ENCODE measurements around the gene GFOD1. TPM values are rescaled to one million over a fixed set of nuclear protein-coding genes. Genes with fewer than 3 reads are reported as not detected.

The GFOD1 gene
- total RNA-seq, 2 donors from 2014 or later: 23.8 to 25.3 TPM

GRCh38 chr6:13493147-13493546 is 5.7 kb upstream of the GFOD1 start:
- DNase-seq (ENCODE audit: low spot score) (no peak), ATAC-seq (ENCODE audit: insufficient number of reproducible peaks, low FRiP score, low read depth) (no peak)
- no peak overlapping the region for H3K27ac ChIP-seq
- H3K27me3 ChIP-seq (replicated peaks; ENCODE audit: insufficient read depth): no peaks in the 10 kb centered on the region
- H3K4me1 ChIP-seq (ENCODE audit: control insufficient read depth in 1 of 2, low read depth in 2 of 2): no peaks in the 10 kb centered on the region
- H3K4me3 ChIP-seq: no peak overlapping the region
- no peaks in the 10 kb centered on the region for H3K36me3 ChIP-seq
- H3K9me3 ChIP-seq: no peaks in the 10 kb centered on the region
- TF ChIP-seq CTCF (IDR thresholded peaks at IDR 0.05): no peak

- H3K36me3 ChIP-seq: no peaks in the 10 kb centered on the region
- no peak overlapping the region for H3K27ac ChIP-seq
- H3K4me3 ChIP-seq: no peak overlapping the region
- no peaks in the 10 kb centered on the region for H3K27me3 ChIP-seq (replicated peaks; ENCODE audit: insufficient read depth)
- no peaks in the 10 kb centered on the region for H3K4me1 ChIP-seq (ENCODE audit: control insufficient read depth in 1 of 2, low read depth in 2 of 2)
- no peaks in the 10 kb centered on the region for H3K9me3 ChIP-seq
- no peak for DNase-seq (ENCODE audit: low spot score)
- ATAC-seq (ENCODE audit: insufficient number of reproducible peaks, low FRiP score, low read depth): no peak
- TF ChIP-seq CTCF (IDR thresholded peaks at IDR 0.05): no peak
These were observed 5.0 kb upstream of the GFOD1 start for GRCh38 chr6:13492357-13492756.

GRCh38 chr6:13491538-13491937 is 4.1 kb upstream of the GFOD1 start:
- no peak for TF ChIP-seq CTCF (IDR thresholded peaks at IDR 0.05)
- no peaks in the 10 kb centered on the region for H3K36me3 ChIP-seq
- ATAC-seq (ENCODE audit: insufficient number of reproducible peaks, low FRiP score, low read depth) (no peak), DNase-seq (ENCODE audit: low spot score) (no peak)
- H3K4me1 ChIP-seq (ENCODE audit: control insufficient read depth in 1 of 2, low read depth in 2 of 2): no peaks in the 10 kb centered on the region
- H3K27ac ChIP-seq: no peak overlapping the region
- H3K27me3 ChIP-seq (replicated peaks; ENCODE audit: insufficient read depth): no peaks in the 10 kb centered on the region
- no peaks in the 10 kb centered on the region for H3K9me3 ChIP-seq
- H3K4me3 ChIP-seq: no peak overlapping the region

GRCh38 chr6:13490402-13490801 is 3.0 kb upstream of the GFOD1 start:
- TF ChIP-seq CTCF (IDR thresholded peaks at IDR 0.05): no peak
- Histone ChIP-seq H3K4me1 (ENCODE audit: control insufficient read depth in 1 of 2, low read depth in 2 of 2) (peaks cover 4 to 5% of the 10 kb centered on the region in 2 donors), H3K4me3 (no peak overlapping the region), H3K36me3 (no peaks in the 10 kb centered on the region), H3K27me3 (replicated peaks; ENCODE audit: insufficient read depth) (no peaks in the 10 kb centered on the region), H3K27ac (no peak overlapping the region), H3K9me3 (no peaks in the 10 kb centered on the region)
- no peak for DNase-seq (ENCODE audit: low spot score)
- ATAC-seq (ENCODE audit: insufficient number of reproducible peaks, low FRiP score, low read depth): no peak

- no peaks in the 10 kb centered on the region for H3K27me3 ChIP-seq (replicated peaks; ENCODE audit: insufficient read depth)
- no peak overlapping the region for H3K4me3 ChIP-seq
- H3K9me3 ChIP-seq: no peaks in the 10 kb centered on the region
- DNase-seq (ENCODE audit: low spot score) (no peak), ATAC-seq (ENCODE audit: insufficient number of reproducible peaks, low FRiP score, low read depth) (no peak)
- no peak for TF ChIP-seq CTCF (IDR thresholded peaks at IDR 0.05)
- H3K36me3 ChIP-seq: no peaks in the 10 kb centered on the region
- no peak overlapping the region for H3K27ac ChIP-seq
- peaks cover 7 to 13% of the 10 kb centered on the region in 2 donors for H3K4me1 ChIP-seq (ENCODE audit: control insufficient read depth in 1 of 2, low read depth in 2 of 2)
These were observed 1.5 kb upstream of the GFOD1 start for GRCh38 chr6:13488896-13489237.
